Coronary artery (tissue), 2 donors: ENCODE data around the gene TOP3A.

ENCODE experiments used
- DNase-seq: peaks from one replicate; pipeline ENCODE4 v3.0.0-alpha.2; 2017; ENCODE audit warnings: low spot score
- H3K27ac ChIP-seq, 2 donors: fragments of 200-600 bp; sonication (generic); one replicate each; pipeline ENCODE4 v1.5.1; 2016 to 2019
- H3K4me3 ChIP-seq: fragments of 200-600 bp; sonication (generic); 2 replicates; pipeline ENCODE4 v1.5.1; 2016; ENCODE audit warnings: mild to moderate bottlenecking, moderate library complexity
- CTCF ChIP-seq: fragments of 200-600 bp; sonication (generic); IDR thresholded peaks from one replicate; pipeline ENCODE4 v1.5.1; 2019; ENCODE audit warnings: antibody characterized with exemption

TOP3A gene

DNA sequence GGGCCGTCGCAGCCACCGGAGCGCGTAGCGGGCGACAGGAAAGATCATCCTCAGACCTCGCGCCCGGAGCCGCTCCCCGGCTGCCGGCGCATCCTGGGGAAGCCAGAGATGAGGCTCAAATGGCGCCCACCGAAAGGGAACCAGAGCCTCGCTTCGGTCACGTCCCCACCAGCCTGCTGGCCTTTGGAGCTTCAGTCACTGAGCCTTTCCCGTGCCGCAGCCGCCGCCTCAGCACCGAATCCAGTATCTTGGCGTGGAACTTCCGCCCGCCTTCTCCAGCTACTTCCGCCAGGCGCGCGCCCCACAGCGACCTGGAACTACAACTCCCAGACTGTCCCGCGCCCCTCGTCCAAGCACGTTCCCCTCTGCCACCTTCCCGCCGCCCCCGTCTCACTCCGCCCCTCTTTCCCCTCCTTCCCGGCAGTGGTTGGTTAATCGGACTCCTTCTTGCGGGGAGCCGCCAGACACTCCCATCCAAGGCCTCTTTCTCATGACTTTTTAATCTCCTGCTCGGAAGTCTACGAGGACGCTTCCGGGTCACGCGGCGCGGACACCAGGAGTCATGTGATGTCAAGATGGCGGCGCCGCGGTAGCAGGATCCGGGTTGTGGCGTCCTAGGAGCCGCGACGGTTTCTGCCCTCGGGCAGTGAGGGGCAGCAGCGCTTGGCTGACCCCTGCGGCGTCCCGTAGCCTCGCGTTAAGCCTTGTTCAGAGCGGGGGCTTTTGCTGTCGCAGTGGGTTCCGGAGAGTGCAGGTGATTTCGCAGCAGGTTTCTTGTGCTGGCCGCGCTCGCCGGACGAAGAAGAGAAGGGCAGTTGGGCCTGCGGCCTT is at the start of gene TOP3A, which contains the start of gene SMCR8:
Gene TOP3A, minus strand, starts transcription at position 264 of the 831 bp plus-strand sequence. Its CDS starts 216 bp downstream, at position 48.
Gene SMCR8, plus strand, starts transcription at position 563 of the 831 bp plus-strand sequence. CDS start 497 bp downstream, outside the sequence.
- Histone ChIP-seq H3K27ac (peak within 1 kb of the TSS; percentile 79 to 88), H3K4me3 (peak within 1 kb of the TSS; percentile 95)
- TF ChIP-seq CTCF: no peak
- peak; percentile 99 for DNase-seq

- Histone ChIP-seq H3K27ac (no peak overlapping the region), H3K4me3 (no peak overlapping the region)
- no peak for TF ChIP-seq CTCF
- DNase-seq: no peak
Measured at GRCh38 chr17:18364166-18364565, 49.4 kb upstream of the TOP3A start.

- Histone ChIP-seq H3K27ac (peak within 1 kb of the TSS; percentile 40 to 87), H3K4me3 (peak within 1 kb of the TSS; percentile 97)
- TF ChIP-seq CTCF: no peak
- peak; percentile 95 for DNase-seq
Measured at GRCh38 chr17:18363101-18364049, 48.6 kb upstream of the TOP3A start, which contains the start of gene SHMT1. Gene SHMT1, minus strand, starts transcription at chr17:18363550. Its CDS starts 7,569 bp downstream, at chr17:18355981.

DNA sequence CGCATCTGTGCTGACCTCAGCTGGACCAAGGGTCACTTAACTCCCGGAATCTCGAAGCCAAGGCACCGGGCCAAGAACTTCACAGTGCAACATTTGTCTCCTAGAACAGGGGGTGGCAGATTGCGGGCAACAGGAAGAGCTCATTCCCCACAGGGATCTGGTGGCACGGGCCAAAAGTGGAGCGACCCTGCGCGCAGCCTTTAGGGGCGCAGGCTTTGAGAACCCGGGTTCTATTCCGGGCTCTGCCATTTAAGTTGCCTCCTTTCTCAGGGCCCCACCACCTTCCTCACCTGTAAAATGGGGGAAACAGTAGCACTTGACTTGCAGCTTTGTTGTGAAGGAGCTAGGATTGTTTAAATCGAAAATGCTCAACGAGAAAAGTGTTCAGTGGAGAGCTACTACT is 47.9 kb upstream of the TOP3A start:
- Histone ChIP-seq H3K27ac (peak overlapping the region; percentile 40 to 87), H3K4me3 (peak overlapping the region; percentile 97)
- no peak for DNase-seq
- TF ChIP-seq CTCF: no peak

GRCh38 chr17:18361837-18362697 is 47.3 kb upstream of the TOP3A start:
- H3K27ac ChIP-seq: peak overlapping the region; percentile 40 to 87
- H3K4me3 ChIP-seq: peak overlapping the region; percentile 97
- no peak for DNase-seq
- no peak for TF ChIP-seq CTCF

DNA sequence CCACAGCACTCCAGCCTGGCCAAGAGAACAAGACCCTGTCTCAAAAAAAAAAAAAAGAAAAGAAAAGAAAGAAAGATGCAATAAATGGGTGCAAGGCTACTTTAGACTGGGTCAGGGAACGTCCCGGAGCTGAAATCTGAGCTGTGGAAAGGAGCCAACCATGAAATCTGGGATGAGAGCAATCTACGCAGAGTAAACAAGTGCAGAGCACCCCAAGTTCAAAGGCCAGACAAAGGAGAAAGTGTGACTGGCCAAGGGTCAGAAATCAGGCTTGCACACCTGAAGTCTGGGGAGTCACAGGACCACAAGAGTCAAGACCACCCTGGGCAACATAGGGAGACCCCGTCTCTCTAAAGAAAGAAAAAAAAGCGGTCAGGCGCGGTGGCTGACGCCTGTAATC is 45.7 kb upstream of the TOP3A start:
- DNase-seq: no peak
- no peak overlapping the region for H3K4me3 ChIP-seq
- TF ChIP-seq CTCF: no peak

More for the DNA sequence above, 45.7 kb upstream of the TOP3A start:
- no peak overlapping the region for H3K27ac ChIP-seq
